Astrocyte (in vitro differentiated cells and primary cell): Measurements from ENCODE around the gene STRADB. TPM values are rescaled to one million over a fixed set of nuclear protein-coding genes. Genes with fewer than 3 reads are reported as not detected.

Experiments used
- DNase-seq: peaks from one replicate; pipeline ENCODE4 v3.0.0-alpha.2; 2010; ENCODE audit warnings: low read depth
- FAIRE-seq: peaks from 2 replicates; lab custom pipeline; 2011; peaks lifted over from hg19 to GRCh38; lab: Jason Lieb, UNC
- H2AFZ ChIP-seq: 2 replicates; pipeline ENCODE4 v1.6.0; 2012; ENCODE audit warnings: low read depth, low read length, inconsistent platforms
- H3K27ac ChIP-seq: 2 replicates; pipeline ENCODE4 v1.5.1; 2011; ENCODE audit warnings: low read depth, low read length, inconsistent platforms
- H3K27me3 ChIP-seq: 2 replicates; pipeline ENCODE4 v1.6.0; 2011; ENCODE audit warnings: low read length, inconsistent platforms; ENCODE audit not compliant: insufficient read depth
- H3K36me3 ChIP-seq: 2 replicates; pipeline ENCODE4 v1.5.1; 2011; ENCODE audit warnings: low read length, inconsistent platforms; ENCODE audit not compliant: insufficient read depth
- H3K4me1 ChIP-seq: 2 replicates; pipeline ENCODE4 v1.5.1; 2011; ENCODE audit warnings: low read length, inconsistent platforms; ENCODE audit not compliant: insufficient read depth
- H3K4me2 ChIP-seq: 2 replicates; pipeline ENCODE4 v1.6.0; 2012; ENCODE audit warnings: low read length, inconsistent platforms
- H3K4me3 ChIP-seq: 2 replicates; pipeline ENCODE4 v1.5.1; 2011; ENCODE audit warnings: low read depth, mild to moderate bottlenecking, low read length, inconsistent platforms; ENCODE audit not compliant: insufficient read depth
- H3K79me2 ChIP-seq: 2 replicates; pipeline ENCODE4 v1.6.0; 2012; ENCODE audit warnings: mild to moderate bottlenecking, low read length, inconsistent platforms; ENCODE audit not compliant: insufficient read depth
- H3K9ac ChIP-seq: 2 replicates; pipeline ENCODE4 v1.6.0; 2012; ENCODE audit warnings: mild to moderate bottlenecking, low read length, inconsistent platforms
- H3K9me3 ChIP-seq: 2 replicates; pipeline ENCODE4 v1.5.1; 2012; ENCODE audit warnings: low read depth, mild to moderate bottlenecking, low read length, inconsistent platforms; ENCODE audit not compliant: insufficient read depth
- H4K20me1 ChIP-seq: 2 replicates; pipeline ENCODE4 v1.6.0; 2012; ENCODE audit warnings: low read length, inconsistent platforms; ENCODE audit not compliant: insufficient read depth
- H3K27ac Mint-ChIP-seq: one replicate; pipeline ENCODE4 v1.8.0; 2021; ENCODE audit warnings: mild to moderate bottlenecking, mixed read lengths; ENCODE audit not compliant: unreplicated experiment
- H3K27me3 Mint-ChIP-seq: one replicate; pipeline ENCODE4 v1.8.0; 2021; ENCODE audit warnings: low read depth, mixed read lengths; ENCODE audit not compliant: unreplicated experiment
- H3K36me3 Mint-ChIP-seq: one replicate; pipeline ENCODE4 v1.8.0; 2021; ENCODE audit warnings: low read depth, mixed read lengths; ENCODE audit not compliant: unreplicated experiment
- H3K4me1 Mint-ChIP-seq: one replicate; pipeline ENCODE4 v1.8.0; 2021; ENCODE audit warnings: low read depth, mixed read lengths; ENCODE audit not compliant: unreplicated experiment
- H3K4me3 Mint-ChIP-seq: one replicate; pipeline ENCODE4 v1.8.0; 2021; ENCODE audit warnings: mild to moderate bottlenecking, moderate library complexity, mixed read lengths; ENCODE audit not compliant: unreplicated experiment
- H3K9me3 Mint-ChIP-seq: one replicate; pipeline ENCODE4 v1.8.0; 2021; ENCODE audit warnings: mild to moderate bottlenecking, mixed read lengths; ENCODE audit not compliant: unreplicated experiment
- CTCF ChIP-seq: IDR thresholded peaks from 2 replicates; pipeline ENCODE4 v1.5.1; 2011; ENCODE audit warnings: low read depth, mild to moderate bottlenecking, inconsistent platforms, low read length, moderate library complexity; ENCODE audit not compliant: insufficient read depth
- EZH2 ChIP-seq: IDR thresholded peaks from 2 replicates; pipeline ENCODE4 v1.6.1; 2012; ENCODE audit warnings: mild to moderate bottlenecking, low read length, inconsistent platforms; ENCODE audit not compliant: insufficient read depth
- total RNA-seq: library from RNA; stranded (reverse); gene quantifications from 2 replicates; pipeline ENCODE4 v1.2.1, GENCODE V29; 2021

STRADB gene
- total RNA-seq, 1 donor from 2014 or later, result 40.5 TPM

- H3K27me3 Mint-ChIP-seq, result no peaks in the 10 kb centered on the region
- peaks cover 10% of the 10 kb centered on the region for H3K36me3 Mint-ChIP-seq
- no peak overlapping the region for H3K4me3 ChIP-seq
- H3K79me2 ChIP-seq, result peaks cover 41% of the 10 kb centered on the region
- DNase-seq, result no peak
- no peak overlapping the region for H2AFZ ChIP-seq
- peaks cover 3% of the 10 kb centered on the region for H3K9me3 Mint-ChIP-seq
- H3K4me1 Mint-ChIP-seq, result peaks cover 4% of the 10 kb centered on the region
- FAIRE-seq, result peak; percentile 32
- H3K27ac Mint-ChIP-seq, result no peak overlapping the region
- H3K4me1 ChIP-seq, result peaks cover 16% of the 10 kb centered on the region
- no peaks in the 10 kb centered on the region for H3K9me3 ChIP-seq
- no peak overlapping the region for H3K4me2 ChIP-seq
- H3K36me3 ChIP-seq, result no peaks in the 10 kb centered on the region
- no peak overlapping the region for H3K4me3 Mint-ChIP-seq
- no peak for TF ChIP-seq EZH2
- TF ChIP-seq CTCF, result no peak
- H4K20me1 ChIP-seq, result peaks cover 17% of the 10 kb centered on the region
- no peak overlapping the region for H3K9ac ChIP-seq
- no peak overlapping the region for H3K27ac ChIP-seq
- H3K27me3 ChIP-seq, result no peaks in the 10 kb centered on the region
Measured at GRCh38 chr2:201411421-201411820, 40.1 kb upstream of the STRADB start.

GRCh38 chr2:201413143-201413542, 38.4 kb upstream of the STRADB start:
- peaks cover 8% of the 10 kb centered on the region for H3K36me3 Mint-ChIP-seq
- no peaks in the 10 kb centered on the region for H3K36me3 ChIP-seq
- H3K4me1 ChIP-seq, result peaks cover 16% of the 10 kb centered on the region
- H2AFZ ChIP-seq, result no peak overlapping the region
- no peaks in the 10 kb centered on the region for H3K9me3 ChIP-seq
- peaks cover 45% of the 10 kb centered on the region for H3K79me2 ChIP-seq
- H3K4me3 ChIP-seq, result no peak overlapping the region
- TF ChIP-seq CTCF, result no peak
- no peak for TF ChIP-seq EZH2
- H3K9me3 Mint-ChIP-seq, result peaks cover 3% of the 10 kb centered on the region
- peaks cover 17% of the 10 kb centered on the region for H4K20me1 ChIP-seq
- peaks cover 4% of the 10 kb centered on the region for H3K4me1 Mint-ChIP-seq
- H3K27me3 Mint-ChIP-seq, result no peaks in the 10 kb centered on the region
- no peak overlapping the region for H3K4me3 Mint-ChIP-seq
- H3K27ac Mint-ChIP-seq, result no peak overlapping the region
- FAIRE-seq (no peak), DNase-seq (no peak)
- H3K27me3 ChIP-seq, result no peaks in the 10 kb centered on the region
- H3K27ac ChIP-seq, result no peak overlapping the region
- H3K4me2 ChIP-seq, result no peak overlapping the region
- no peak overlapping the region for H3K9ac ChIP-seq

- H3K4me1 Mint-ChIP-seq, result peaks cover 4% of the 10 kb centered on the region
- Histone ChIP-seq H3K4me1 (peaks cover 16% of the 10 kb centered on the region), H3K9ac (no peak overlapping the region), H3K79me2 (peaks cover 46% of the 10 kb centered on the region), H4K20me1 (peaks cover 17% of the 10 kb centered on the region), H3K36me3 (no peaks in the 10 kb centered on the region), H3K4me3 (no peak overlapping the region), H3K4me2 (peak overlapping the region; percentile 77), H3K27me3 (no peaks in the 10 kb centered on the region), H3K27ac (no peak overlapping the region), H3K9me3 (no peaks in the 10 kb centered on the region), H2AFZ (no peak overlapping the region)
- no peak for TF ChIP-seq EZH2
- no peak for TF ChIP-seq CTCF
- peaks cover 8% of the 10 kb centered on the region for H3K36me3 Mint-ChIP-seq
- no peaks in the 10 kb centered on the region for H3K27me3 Mint-ChIP-seq
- peaks cover 3% of the 10 kb centered on the region for H3K9me3 Mint-ChIP-seq
- DNase-seq (no peak), FAIRE-seq (no peak)
- no peak overlapping the region for H3K4me3 Mint-ChIP-seq
- H3K27ac Mint-ChIP-seq, result peak overlapping the region; percentile 67
Measured at GRCh38 chr2:201413552-201413951, 38.0 kb upstream of the STRADB start.
